ENCODE measurements around the gene DEFB126. TPM values are rescaled to one million over a fixed set of nuclear protein-coding genes. Genes with fewer than 3 reads are reported as not detected.

The DEFB126 gene
- total RNA-seq, 3 donors from 2014 or later (not counting 1 experiment from before 2014, with no cell fraction given), result not detected

GRCh38 chr20:187733-188132, 45.3 kb downstream of the DEFB126 start:
- intact Hi-C loops (cut with micrococcal nuclease), result no loop called here
- Histone ChIP-seq H3K27me3 (ENCODE audit: control insufficient read depth, insufficient read depth, low read length) (peaks cover 7% of the 10 kb centered on the region), H3K4me1 (ENCODE audit: control insufficient read depth, insufficient read depth, low read length) (no peaks in the 10 kb centered on the region), H3K36me3 (ENCODE audit: control insufficient read depth, insufficient read depth, low read length) (no peaks in the 10 kb centered on the region), H3K4me3 (ENCODE audit: low read length) (no peak overlapping the region), H3K27ac (ENCODE audit: low read length) (no peak overlapping the region), H3K9me3 (ENCODE audit: control insufficient read depth, insufficient read depth, low read length) (no peaks in the 10 kb centered on the region)
- H3K27me3 Mint-ChIP-seq (ENCODE audit: low read depth in 2 of 2), result peaks cover 35 to 88% of the 10 kb centered on the region in 2 donors
- no peaks in the 10 kb centered on the region for H3K4me1 Mint-ChIP-seq
- TF ChIP-seq, protein P1, sequence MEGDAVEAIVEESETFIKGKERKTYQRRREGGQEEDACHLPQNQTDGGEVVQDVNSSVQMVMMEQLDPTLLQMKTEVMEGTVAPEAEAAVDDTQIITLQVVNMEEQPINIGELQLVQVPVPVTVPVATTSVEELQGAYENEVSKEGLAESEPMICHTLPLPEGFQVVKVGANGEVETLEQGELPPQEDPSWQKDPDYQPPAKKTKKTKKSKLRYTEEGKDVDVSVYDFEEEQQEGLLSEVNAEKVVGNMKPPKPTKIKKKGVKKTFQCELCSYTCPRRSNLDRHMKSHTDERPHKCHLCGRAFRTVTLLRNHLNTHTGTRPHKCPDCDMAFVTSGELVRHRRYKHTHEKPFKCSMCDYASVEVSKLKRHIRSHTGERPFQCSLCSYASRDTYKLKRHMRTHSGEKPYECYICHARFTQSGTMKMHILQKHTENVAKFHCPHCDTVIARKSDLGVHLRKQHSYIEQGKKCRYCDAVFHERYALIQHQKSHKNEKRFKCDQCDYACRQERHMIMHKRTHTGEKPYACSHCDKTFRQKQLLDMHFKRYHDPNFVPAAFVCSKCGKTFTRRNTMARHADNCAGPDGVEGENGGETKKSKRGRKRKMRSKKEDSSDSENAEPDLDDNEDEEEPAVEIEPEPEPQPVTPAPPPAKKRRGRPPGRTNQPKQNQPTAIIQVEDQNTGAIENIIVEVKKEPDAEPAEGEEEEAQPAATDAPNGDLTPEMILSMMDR (IDR thresholded peaks at IDR 0.05), result no peak
- H3K9me3 Mint-ChIP-seq, result no peaks in the 10 kb centered on the region
- ATAC-seq, result no peak
- WGBS (ENCODE audit: insufficient coverage), result 54% methylated on average over 2 of the region's 2 CpGs
- no peaks in the 10 kb centered on the region for H3K36me3 Mint-ChIP-seq
- H3K4me3 Mint-ChIP-seq, result no peak overlapping the region
- H3K27ac Mint-ChIP-seq, result no peak overlapping the region
- DNase-seq, result no peak

GRCh38 chr20:189611-190010, 47.2 kb downstream of the DEFB126 start, which contains the start of gene DEFB128:
Gene DEFB128 (minus strand): TSS chr20:189711. CDS start chr20:189623, 88 bp downstream.
- H3K27ac ChIP-seq (ENCODE audit: low read length), result no peak within 1 kb of the TSS
- H3K4me1 ChIP-seq (ENCODE audit: control insufficient read depth, insufficient read depth, low read length), result no peaks in the 10 kb centered on the region
- Mint-ChIP-seq H3K4me1 (no peaks in the 10 kb centered on the region), H3K27me3 (ENCODE audit: low read depth in 2 of 2) (peaks cover 19 to 71% of the 10 kb centered on the region in 2 donors), H3K4me3 (no peak within 1 kb of the TSS), H3K9me3 (no peaks in the 10 kb centered on the region), H3K27ac (no peak within 1 kb of the TSS), H3K36me3 (no peaks in the 10 kb centered on the region)
- intact Hi-C loops (cut with micrococcal nuclease), result no loop called here
- no peak within 1 kb of the TSS for H3K4me3 ChIP-seq (ENCODE audit: low read length)
- ATAC-seq (no peak), DNase-seq (no peak)
- 78% methylated on average over 5 of the region's 7 CpGs for WGBS (ENCODE audit: insufficient coverage)
- no peaks in the 10 kb centered on the region for H3K27me3 ChIP-seq (ENCODE audit: control insufficient read depth, insufficient read depth, low read length)
- TF ChIP-seq, protein P1 (IDR thresholded peaks at IDR 0.05), result no peak
- no peaks in the 10 kb centered on the region for H3K9me3 ChIP-seq (ENCODE audit: control insufficient read depth, insufficient read depth, low read length)
- no peaks in the 10 kb centered on the region for H3K36me3 ChIP-seq (ENCODE audit: control insufficient read depth, insufficient read depth, low read length)

Other genes with a start within 250 kb of the DEFB126 start
- gene DEFB125, start 54.9 kb upstream of the DEFB126 start, total RNA-seq, result not detected
- not detected for gene DEFB127, start 14.9 kb downstream of the DEFB126 start, total RNA-seq
- gene DEFB128, start 47.1 kb downstream of the DEFB126 start, total RNA-seq, result not detected
- not detected for gene DEFB129, start 84.7 kb downstream of the DEFB126 start, total RNA-seq
- gene DEFB132, start 115.1 kb downstream of the DEFB126 start, total RNA-seq, result not detected
- gene C20orf96, start 148.2 kb downstream of the DEFB126 start, total RNA-seq, result 1 to 10 TPM; 3.8 to 4.3 (median 4.1) TPM
- gene ZCCHC3, start 155.0 kb downstream of the DEFB126 start, total RNA-seq, result 10 to 100 TPM; 19.2 to 24.0 (median 20.6) TPM
- 1 to 10 TPM; 2.3 to 4.6 (median 2.9) TPM for gene SOX12, start 183.0 kb downstream of the DEFB126 start, total RNA-seq
- 1 to 10 TPM; 6.6 to 9.3 (median 8.4) TPM for gene NRSN2, start 204.5 kb downstream of the DEFB126 start, total RNA-seq
- gene TRIB3, start 238.2 kb downstream of the DEFB126 start, total RNA-seq, result 1 to 10 TPM; 4.0 to 8.9 (median 7.7) TPM